SK-N-SH (cell line): ENCODE measurements around the gene APP. TPM values are rescaled to one million over a fixed set of nuclear protein-coding genes. Genes with fewer than 3 reads are reported as not detected.

Experiments
- CTCF ChIA-PET: fragments of 300-600, 350-600 bp; formaldehyde crosslinking; extraction: SDS; loops from one replicate; lab custom pipeline; 2021; lab: Yijun Ruan, JAX
- POLR2A ChIA-PET: fragments of 350-600 bp; sonication (Branson Sonifier 250); formaldehyde crosslinking; extraction: SDS; loops from one replicate; lab custom pipeline; 2020; ENCODE audit warnings: antibody characterized with exemption, inconsistent platforms; lab: Yijun Ruan, JAX
- DNase-seq: peaks from one replicate; pipeline ENCODE4 v3.0.0; 2012
- H2AFZ ChIP-seq: fragments of 200-600 bp; sonication (generic); 2 replicates; pipeline ENCODE4 v1.8.1; 2016; ENCODE audit warnings: antibody characterized with exemption, mild to moderate bottlenecking, low read depth
- H3F3A ChIP-seq: fragments of 200-600 bp; sonication (generic); replicated peaks from 2 replicates; pipeline ENCODE3; 2016; ENCODE audit warnings: antibody characterized with exemption, mild to moderate bottlenecking; ENCODE audit not compliant: insufficient read depth
- H3K27ac ChIP-seq, 2 experiments: fragments of 200-500 bp in 1 of 2; fragments of 200-600 bp in 1 of 2; sonication (Bioruptor generic) in 1 of 2; sonication (generic), shearing (Covaris generic) in 1 of 2; 2 replicates each; pipeline versions ENCODE4 v1.5.1 to v1.6.1; 2014 to 2016; ENCODE audit warnings: low read depth in 2 of 2, inconsistent platforms in 1 of 2, low read length in 1 of 2, mild to moderate bottlenecking in 1 of 2, mixed read lengths in 1 of 2
- H3K27me3 ChIP-seq: fragments of 200-600 bp; sonication (generic), shearing (Covaris generic); 2 replicates; pipeline ENCODE4 v1.6.1; 2016; ENCODE audit warnings: mixed run types; ENCODE audit not compliant: insufficient read depth
- H3K36me3 ChIP-seq, 2 experiments: fragments of 200-500 bp in 1 of 2; fragments of 200-600 bp in 1 of 2; sonication (Bioruptor generic) in 1 of 2; sonication (generic) in 1 of 2; replicated peaks in 1 of 2; 2 replicates each; pipeline versions ENCODE3 to v1.5.1; 2014 to 2016; ENCODE audit warnings: low read length in 1 of 2, mild to moderate bottlenecking in 1 of 2; ENCODE audit not compliant: insufficient read depth in 2 of 2, control insufficient read depth in 1 of 2
- H3K4me1 ChIP-seq, 2 experiments: fragments of 200-500 bp in 1 of 2; fragments of 200-600 bp in 1 of 2; sonication (Bioruptor generic) in 1 of 2; sonication (generic), shearing (Covaris generic) in 1 of 2; 2 replicates each; pipeline versions ENCODE4 v1.5.1 to v1.6.1; 2014 to 2016; ENCODE audit warnings: low read depth in 1 of 2, low read length in 1 of 2, mixed run types in 1 of 2; ENCODE audit not compliant: insufficient read depth in 2 of 2, control insufficient read depth in 1 of 2
- H3K4me2 ChIP-seq: fragments of 200-600 bp; sonication (generic), shearing (Covaris generic); 2 replicates; pipeline ENCODE4 v1.6.1; 2017; ENCODE audit warnings: mixed run types
- H3K4me3 ChIP-seq, 2 experiments: fragments of 200-500 bp in 1 of 2; fragments of 200-600 bp in 1 of 2; sonication (Bioruptor generic) in 1 of 2; sonication (generic), shearing (Covaris generic) in 1 of 2; 2 replicates each; pipeline versions ENCODE4 v1.5.1 to v1.8.1; 2014 to 2016; ENCODE audit warnings: low read depth in 2 of 2, inconsistent platforms in 1 of 2, low read length in 1 of 2, mild to moderate bottlenecking in 1 of 2, mixed read lengths in 1 of 2, moderate library complexity in 1 of 2
- H3K79me2 ChIP-seq: fragments of 200-600 bp; sonication (generic); 2 replicates; pipeline ENCODE4 v1.8.1; 2017; ENCODE audit warnings: mild to moderate bottlenecking; ENCODE audit not compliant: insufficient read depth
- H3K9ac ChIP-seq: fragments of 200-600 bp; sonication (generic); 2 replicates; pipeline ENCODE4 v1.6.1; 2017; ENCODE audit warnings: mixed run types
- H3K9me2 ChIP-seq: fragments of 200-600 bp; sonication (generic); 2 replicates; pipeline ENCODE4 v1.6.1; 2017; ENCODE audit warnings: mixed run types
- H3K9me3 ChIP-seq: fragments of 200-600 bp; sonication (generic); 2 replicates; pipeline ENCODE4 v1.6.1; 2017; ENCODE audit warnings: mixed run types, mild to moderate bottlenecking, moderate library complexity
- H4K20me1 ChIP-seq: fragments of 200-600 bp; sonication (generic); 2 replicates; pipeline ENCODE4 v1.6.1; 2017; ENCODE audit warnings: mild to moderate bottlenecking, mixed run types; ENCODE audit not compliant: insufficient read depth
- CHD2 ChIP-seq: fragments of 150-350 bp; IDR thresholded peaks from 2 replicates; pipeline ENCODE4 v1.6.1; 2018; ENCODE audit warnings: low read length; ENCODE audit not compliant: partially characterized antibody
- ELF1 ChIP-seq: IDR thresholded peaks from 2 replicates; pipeline ENCODE4 v1.4.0; 2012
- EP300 ChIP-seq, 2 experiments: IDR thresholded peaks; 2 replicates each; pipeline versions ENCODE4 v1.4.0 to v1.6.1; 2012; ENCODE audit warnings: borderline replicate concordance in 1 of 2, low read depth in 1 of 2, low read length in 1 of 2
- EZH2phosphoT487 ChIP-seq: fragments of 200-600 bp; sonication (generic); IDR thresholded peaks from 2 replicates; pipeline ENCODE4 v1.6.1; 2017; ENCODE audit warnings: low read depth, mixed run types, mild to moderate bottlenecking, antibody characterized with exemption, moderate library complexity, borderline replicate concordance
- FOSL2 ChIP-seq: IDR thresholded peaks from 2 replicates; pipeline ENCODE4 v1.4.0; 2012; ENCODE audit warnings: low read depth, mild to moderate bottlenecking, moderate library complexity, borderline replicate concordance
- FOXJ3 ChIP-seq: sonication (generic); formaldehyde crosslinking; IDR thresholded peaks from 2 replicates; pipeline ENCODE4 v1.5.1; 2020; ENCODE audit warnings: mild to moderate bottlenecking, missing genetic modification reagents
- FOXM1 ChIP-seq: IDR thresholded peaks from 2 replicates; pipeline ENCODE4 v1.4.0; 2012; ENCODE audit warnings: low read depth, mild to moderate bottlenecking
- GABPA ChIP-seq: IDR thresholded peaks from 2 replicates; pipeline ENCODE4 v1.4.0; 2012; ENCODE audit warnings: low read depth, mild to moderate bottlenecking
- JUND ChIP-seq: IDR thresholded peaks from 2 replicates; pipeline ENCODE4 v1.4.0; 2012
- NFIC ChIP-seq: IDR thresholded peaks from 2 replicates; pipeline ENCODE4 v1.4.0; 2012; ENCODE audit warnings: borderline replicate concordance
- NRF1 ChIP-seq: IDR thresholded peaks from 2 replicates; pipeline ENCODE4 v1.6.1; 2012; ENCODE audit warnings: low read depth, mild to moderate bottlenecking, low read length
- RAD21 ChIP-seq: IDR thresholded peaks from 2 replicates; pipeline ENCODE4 v1.6.1; 2012; ENCODE audit warnings: mild to moderate bottlenecking, low read length
- RFX5 ChIP-seq: IDR thresholded peaks from 2 replicates; pipeline ENCODE4 v1.6.1; 2012; ENCODE audit warnings: mild to moderate bottlenecking, improper control_type of control experiment, low read length
- RXRA ChIP-seq: IDR thresholded peaks from 2 replicates; pipeline ENCODE4 v1.4.0; 2012; ENCODE audit warnings: low read depth, mild to moderate bottlenecking, borderline replicate concordance
- SMC3 ChIP-seq: IDR thresholded peaks from 2 replicates; pipeline ENCODE4 v1.6.1; 2012; ENCODE audit warnings: low read depth, low read length, improper control_type of control experiment
- TAF1 ChIP-seq: IDR thresholded peaks from 2 replicates; pipeline ENCODE4 v1.6.1; 2012; ENCODE audit warnings: low read depth, mild to moderate bottlenecking, low read length, moderate library complexity, borderline replicate concordance
- WGBS: methylation state at CpG from one replicate; pipeline ENCODE4 v1.1.6; 2017; ENCODE audit warnings: low lambda C conversion rate; 5-methylcytosine and 5-hydroxymethylcytosine counted together
- polyA plus RNA-seq, 3 experiments: library from polyadenylated mRNA; depleted of rRNA; stranded (reverse); fragments of >200 nt; gene quantifications; 2 replicates each; pipeline ENCODE4 v1.2.3, GENCODE V29; 2012
- TF ChIP-seq, protein P1 (sequence below): fragments of 150-350 bp; IDR thresholded peaks from 2 replicates; pipeline ENCODE4 v1.6.1; 2016; ENCODE audit warnings: mild to moderate bottlenecking, low read depth, low read length
- TF ChIP-seq, protein P2 (sequence below): fragments of 200-600 bp; sonication (generic); IDR thresholded peaks from 2 replicates; pipeline ENCODE4 v1.6.1; 2017; ENCODE audit warnings: antibody characterized with exemption, mild to moderate bottlenecking, moderate library complexity
- TF ChIP-seq, protein P3 (sequence below): IDR thresholded peaks from 2 replicates; pipeline ENCODE4; 2012

Gene APP
- polyA plus RNA-seq, 1 of the 3 experiments (the other 2 are of a cell fraction): 780 TPM

DNA sequence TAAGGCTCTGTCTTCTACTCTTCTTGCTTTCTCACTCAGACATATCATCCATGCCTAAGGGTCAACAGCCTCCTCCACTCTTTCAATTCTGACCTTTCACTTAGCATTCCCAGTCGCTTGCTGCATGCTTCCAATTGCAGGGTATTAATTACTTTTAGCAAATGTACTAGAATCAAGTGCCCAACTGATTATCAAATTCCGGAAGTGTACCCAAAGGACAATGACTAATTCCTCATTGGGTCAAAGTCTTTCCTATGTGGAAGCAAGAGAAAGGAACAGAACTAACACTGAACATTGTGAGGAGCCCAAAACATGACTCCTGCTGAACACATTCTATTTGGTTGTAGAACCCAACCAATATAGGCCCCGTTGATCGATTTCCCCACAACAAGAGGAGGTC, 101.8 kb downstream of the APP start:
- Histone ChIP-seq H4K20me1 (peaks cover 6% of the 10 kb centered on the region; the same call in 1 of the 2 replicates), H3K4me3 (no peak overlapping the region), H3F3A (peaks cover 5% of the 10 kb centered on the region), H3K4me1 (peaks cover 25 to 52% of the 10 kb centered on the region in 2 experiments; a peak in 3 of 4 replicates), H3K36me3 (no peaks in the 10 kb centered on the region), H3K9me3 (no peaks in the 10 kb centered on the region), H3K27me3 (no peaks in the 10 kb centered on the region), H3K9ac (no peak overlapping the region), H3K9me2 (no peaks in the 10 kb centered on the region), H2AFZ (no peak overlapping the region), H3K4me2 (no peak overlapping the region), H3K79me2 (peaks cover 92% of the 10 kb centered on the region), H3K27ac (no peak overlapping the region)
- no peak for TF ChIP-seq EP300 (IDR thresholded peaks at IDR 0.05; ENCODE audit: borderline replicate concordance in 1 of 2, low read depth in 1 of 2, low read length in 1 of 2)
- TF ChIP-seq FOXM1: no peak
- no peak for TF ChIP-seq RAD21
- TF ChIP-seq, protein P1, sequence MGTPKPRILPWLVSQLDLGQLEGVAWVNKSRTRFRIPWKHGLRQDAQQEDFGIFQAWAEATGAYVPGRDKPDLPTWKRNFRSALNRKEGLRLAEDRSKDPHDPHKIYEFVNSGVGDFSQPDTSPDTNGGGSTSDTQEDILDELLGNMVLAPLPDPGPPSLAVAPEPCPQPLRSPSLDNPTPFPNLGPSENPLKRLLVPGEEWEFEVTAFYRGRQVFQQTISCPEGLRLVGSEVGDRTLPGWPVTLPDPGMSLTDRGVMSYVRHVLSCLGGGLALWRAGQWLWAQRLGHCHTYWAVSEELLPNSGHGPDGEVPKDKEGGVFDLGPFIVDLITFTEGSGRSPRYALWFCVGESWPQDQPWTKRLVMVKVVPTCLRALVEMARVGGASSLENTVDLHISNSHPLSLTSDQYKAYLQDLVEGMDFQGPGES: no peak
- ChIA-PET POLR2A (no interaction called here), CTCF (no interaction called here)
- DNase-seq: no peak
- 93% methylated on average over 4 of the region's 4 CpGs for WGBS

DNA sequence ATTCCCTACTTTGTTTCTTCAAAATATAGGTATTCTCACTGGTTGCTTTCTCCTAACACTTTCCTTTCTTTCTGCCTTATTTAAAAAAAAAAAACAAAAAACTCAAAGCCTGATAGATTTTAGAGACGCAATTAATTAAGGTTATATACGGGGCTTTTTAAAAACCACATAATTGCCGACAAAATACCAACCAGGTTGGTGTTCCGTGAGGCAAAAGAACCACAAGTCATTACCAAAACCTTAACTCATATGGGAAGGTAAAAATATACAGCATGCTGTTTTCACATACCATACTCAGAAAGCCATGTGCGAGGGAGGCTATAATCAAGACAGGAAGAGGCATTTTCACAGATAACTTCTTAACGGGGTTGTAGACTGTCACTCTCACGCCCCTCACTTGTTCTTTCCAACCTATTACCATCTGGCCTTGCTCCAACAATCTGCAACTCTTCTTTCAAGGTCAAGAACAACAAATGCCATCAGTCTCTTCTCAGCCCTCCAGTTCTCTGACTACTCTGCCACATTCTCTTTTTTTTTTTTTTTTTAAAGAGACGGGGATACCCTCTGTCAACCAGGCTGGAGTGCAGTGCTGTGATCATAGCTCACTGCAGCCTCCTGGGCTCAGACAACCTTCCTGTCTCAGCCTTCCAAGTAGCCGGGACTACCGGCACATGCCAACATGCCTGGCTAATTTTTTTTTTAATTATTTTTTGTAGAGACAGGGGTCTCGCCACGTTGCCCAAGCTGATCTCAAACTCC, 102.6 kb downstream of the APP start:
- H3K9me2 ChIP-seq: no peaks in the 10 kb centered on the region
- H3K27me3 ChIP-seq: no peaks in the 10 kb centered on the region
- no peaks in the 10 kb centered on the region for H3K9me3 ChIP-seq
- peaks cover 22 to 45% of the 10 kb centered on the region in 2 experiments; a peak in 3 of 4 replicates for H3K4me1 ChIP-seq
- peaks cover 93% of the 10 kb centered on the region for H3K79me2 ChIP-seq
- H3K9ac ChIP-seq: no peak overlapping the region
- no peaks in the 10 kb centered on the region for H3K36me3 ChIP-seq
- CTCF ChIA-PET: interaction anchor here (0.5 kb wide), 1 partner anchor 16 kb away, joined by 3 read pairs; no protein-coding TSS in a partner anchor
- H3F3A ChIP-seq: peaks cover 5% of the 10 kb centered on the region
- H2AFZ ChIP-seq: no peak overlapping the region
- peaks cover 6% of the 10 kb centered on the region; the same call in 1 of the 2 replicates for H4K20me1 ChIP-seq
- H3K4me2 ChIP-seq: no peak overlapping the region
- H3K27ac ChIP-seq: no peak overlapping the region
- 92% methylated on average over 12 of the region's 12 CpGs for WGBS
- H3K4me3 ChIP-seq: no peak overlapping the region
- POLR2A ChIA-PET: no interaction called here
- DNase-seq: no peak
- TF ChIP-seq GABPA (no peak), RFX5 (no peak), FOSL2 (no peak), SMC3 (no peak), CHD2 (no peak), NRF1 (no peak), ELF1 (no peak), EP300 (IDR thresholded peaks at IDR 0.05; ENCODE audit: borderline replicate concordance in 1 of 2, low read depth in 1 of 2, low read length in 1 of 2) (no peak), RXRA (no peak), EZH2phosphoT487 (no peak), FOXJ3 (no peak), TAF1 (no peak), JUND (no peak), NFIC (no peak)
- TF ChIP-seq, protein P2, sequence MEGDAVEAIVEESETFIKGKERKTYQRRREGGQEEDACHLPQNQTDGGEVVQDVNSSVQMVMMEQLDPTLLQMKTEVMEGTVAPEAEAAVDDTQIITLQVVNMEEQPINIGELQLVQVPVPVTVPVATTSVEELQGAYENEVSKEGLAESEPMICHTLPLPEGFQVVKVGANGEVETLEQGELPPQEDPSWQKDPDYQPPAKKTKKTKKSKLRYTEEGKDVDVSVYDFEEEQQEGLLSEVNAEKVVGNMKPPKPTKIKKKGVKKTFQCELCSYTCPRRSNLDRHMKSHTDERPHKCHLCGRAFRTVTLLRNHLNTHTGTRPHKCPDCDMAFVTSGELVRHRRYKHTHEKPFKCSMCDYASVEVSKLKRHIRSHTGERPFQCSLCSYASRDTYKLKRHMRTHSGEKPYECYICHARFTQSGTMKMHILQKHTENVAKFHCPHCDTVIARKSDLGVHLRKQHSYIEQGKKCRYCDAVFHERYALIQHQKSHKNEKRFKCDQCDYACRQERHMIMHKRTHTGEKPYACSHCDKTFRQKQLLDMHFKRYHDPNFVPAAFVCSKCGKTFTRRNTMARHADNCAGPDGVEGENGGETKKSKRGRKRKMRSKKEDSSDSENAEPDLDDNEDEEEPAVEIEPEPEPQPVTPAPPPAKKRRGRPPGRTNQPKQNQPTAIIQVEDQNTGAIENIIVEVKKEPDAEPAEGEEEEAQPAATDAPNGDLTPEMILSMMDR: no peak
- TF ChIP-seq, protein P3, sequence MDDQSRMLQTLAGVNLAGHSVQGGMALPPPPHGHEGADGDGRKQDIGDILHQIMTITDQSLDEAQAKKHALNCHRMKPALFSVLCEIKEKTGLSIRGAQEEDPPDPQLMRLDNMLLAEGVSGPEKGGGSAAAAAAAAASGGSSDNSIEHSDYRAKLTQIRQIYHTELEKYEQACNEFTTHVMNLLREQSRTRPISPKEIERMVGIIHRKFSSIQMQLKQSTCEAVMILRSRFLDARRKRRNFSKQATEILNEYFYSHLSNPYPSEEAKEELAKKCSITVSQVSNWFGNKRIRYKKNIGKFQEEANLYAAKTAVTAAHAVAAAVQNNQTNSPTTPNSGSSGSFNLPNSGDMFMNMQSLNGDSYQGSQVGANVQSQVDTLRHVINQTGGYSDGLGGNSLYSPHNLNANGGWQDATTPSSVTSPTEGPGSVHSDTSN: no peak
